ENCODE measurements around the gene RNF144A.

DNA sequence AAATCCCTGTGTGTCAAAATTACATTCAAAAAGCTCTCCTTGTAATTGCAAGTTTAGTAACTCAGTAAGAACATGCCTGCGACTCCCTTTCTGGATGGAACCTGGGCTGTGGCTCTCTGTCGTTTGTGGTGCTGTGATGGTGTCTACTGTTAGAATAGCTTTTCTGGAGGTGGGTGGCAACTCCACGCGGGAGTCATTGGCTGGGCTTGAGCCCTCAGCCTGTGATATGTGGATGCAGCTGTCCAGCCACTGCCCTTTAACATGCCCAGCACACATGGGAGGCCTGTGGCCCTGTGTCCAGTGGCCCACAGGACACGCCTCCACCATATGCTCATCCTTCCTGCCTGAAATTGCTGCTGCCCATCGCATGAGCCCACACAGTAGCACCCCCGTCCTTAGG, 124.2 kb downstream of the RNF144A start:
- TF ChIP-seq EZH2 (optimal IDR thresholded peaks at IDR 0.05; ENCODE audit: low read depth, low read length) (no peak), CTCF (IDR thresholded peaks at IDR 0.05; ENCODE audit: low read length) (no peak), EZH2phosphoT487 (IDR thresholded peaks at IDR 0.05; ENCODE audit: low read length) (no peak)

All from MM.1S (cell line).